HUES48 (cell line): ENCODE results near the gene MAPK9.

ENCODE experiments used
- H3K27ac ChIP-seq: one replicate; pipeline ENCODE4 v1.7.0; 2013; ENCODE audit warnings: low read depth, low read length, inconsistent platforms
- H3K27me3 ChIP-seq: 2 replicates; pipeline ENCODE4 v1.6.1; 2013; ENCODE audit warnings: mild to moderate bottlenecking, low read length; ENCODE audit not compliant: control insufficient read depth, insufficient read depth
- H3K36me3 ChIP-seq: 2 replicates; pipeline ENCODE4 v1.6.1; 2013; ENCODE audit warnings: low read length; ENCODE audit not compliant: control insufficient read depth, insufficient read depth
- H3K4me1 ChIP-seq: 2 replicates; pipeline ENCODE4 v1.6.1; 2013; ENCODE audit warnings: mild to moderate bottlenecking, low read length; ENCODE audit not compliant: control insufficient read depth, insufficient read depth
- H3K4me3 ChIP-seq: 2 replicates; pipeline ENCODE4 v1.5.1; 2013; ENCODE audit warnings: mild to moderate bottlenecking, low read depth, low read length
- H3K9ac ChIP-seq: 2 replicates; pipeline ENCODE4 v1.6.1; 2013; ENCODE audit warnings: mild to moderate bottlenecking, low read depth, low read length, moderate library complexity
- H3K9me3 ChIP-seq: 2 replicates; pipeline ENCODE4 v1.6.1; 2013; ENCODE audit warnings: low read length; ENCODE audit not compliant: control insufficient read depth, insufficient read depth

MAPK9 gene

GRCh38 chr5:180187767-180188166, 104.1 kb downstream of the MAPK9 start:
- Histone ChIP-seq H3K4me3 (no peak overlapping the region), H3K36me3 (no peaks in the 10 kb centered on the region), H3K27ac (no peak overlapping the region), H3K27me3 (no peaks in the 10 kb centered on the region), H3K4me1 (no peaks in the 10 kb centered on the region), H3K9ac (no peak overlapping the region), H3K9me3 (0 out of 2 replicates have a peak, but pooled peaks cover 4% of the 10 kb centered on the region)
